Colonic mucosa (tissue), 4 donors: ENCODE results near the gene ITPR2. TPM values are rescaled to one million over a fixed set of nuclear protein-coding genes. Genes with fewer than 3 reads are reported as not detected.
"Not testable (repeated sequence)": the region's sequence is repeated elsewhere in the genome, so short reads cannot be mapped to it uniquely, and the experiment has no call there.

Experiments
- DNase-seq: peaks from one replicate; pipeline ENCODE4 v3.0.0-alpha.2; 2020
- H3K27ac ChIP-seq: fragments of 200-600 bp; one replicate; pipeline ENCODE4 v1.8.0; 2021
- H3K27me3 ChIP-seq: fragments of 200-600 bp; one replicate; pipeline ENCODE4 v1.8.0; 2021
- H3K36me3 ChIP-seq: fragments of 200-600 bp; one replicate; pipeline ENCODE4 v1.8.0; 2021
- H3K4me1 ChIP-seq: fragments of 200-600 bp; one replicate; pipeline ENCODE4 v1.8.0; 2021; ENCODE audit warnings: mild to moderate bottlenecking
- H3K4me3 ChIP-seq: fragments of 200-600 bp; one replicate; pipeline ENCODE4 v1.8.0; 2021
- H3K9ac ChIP-seq, 2 donors: one replicate each; pipeline ENCODE4 v1.7.0; 2013; ENCODE audit warnings: control low read depth in 2 of 2, low read depth in 2 of 2, low read length in 2 of 2
- H3K9me3 ChIP-seq: fragments of 200-600 bp; one replicate; pipeline ENCODE4 v1.8.0; 2021
- intact Hi-C: fragments of 100-400 bp; cut with DNase I; formaldehyde crosslinking; loops from one replicate; pipeline ENCODE4 v1.14.1; 2022
- total RNA-seq, 2 donors: library from RNA; stranded (reverse); fragmentation: NEBNext Ultra II Directional in 1 of 2; extraction: Animal tissue kit (Norgen Biotek cat#: 25700) in 1 of 2; gene quantifications; one replicate each; pipeline ENCODE4 v1.2.1, GENCODE V29; 2021
- TF ChIP-seq, protein P1 (sequence below): fragments of 200-600 bp; IDR thresholded peaks from one replicate; pipeline ENCODE4 v1.8.0; 2022; ENCODE audit warnings: antibody characterized with exemption, mild to moderate bottlenecking
- donor health status: healthy.
- donor health status: DM: no; HTN: no; CAD: no.
- donor health status: DM: no; HTN: no; CAD: no.

Gene ITPR2
- total RNA-seq, 2 donors from 2014 or later, result 15.9 to 39.3 TPM

DNA sequence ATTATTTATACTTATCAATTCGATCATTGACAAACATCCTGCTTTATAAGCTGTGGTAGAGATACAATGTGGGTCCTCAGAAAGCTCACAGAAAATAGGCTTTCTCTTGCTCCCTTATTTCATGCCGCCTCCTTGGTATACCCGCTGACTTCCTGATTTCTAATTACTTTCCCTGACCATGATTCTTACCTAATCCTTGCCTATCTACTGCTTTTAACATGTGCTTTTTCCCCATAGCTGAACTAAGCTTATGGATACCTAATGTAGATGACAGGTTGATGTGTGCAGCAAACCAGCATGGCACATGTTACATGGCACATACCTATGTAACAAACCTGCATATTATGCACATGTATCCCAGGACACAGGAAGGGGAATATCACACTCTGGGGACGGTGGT is 65.1 kb downstream of the ITPR2 start:
- no peaks in the 10 kb centered on the region for H3K4me1 ChIP-seq
- H3K9me3 ChIP-seq, result no peaks in the 10 kb centered on the region
- H3K9ac ChIP-seq, result no peak overlapping the region
- TF ChIP-seq, protein P1, sequence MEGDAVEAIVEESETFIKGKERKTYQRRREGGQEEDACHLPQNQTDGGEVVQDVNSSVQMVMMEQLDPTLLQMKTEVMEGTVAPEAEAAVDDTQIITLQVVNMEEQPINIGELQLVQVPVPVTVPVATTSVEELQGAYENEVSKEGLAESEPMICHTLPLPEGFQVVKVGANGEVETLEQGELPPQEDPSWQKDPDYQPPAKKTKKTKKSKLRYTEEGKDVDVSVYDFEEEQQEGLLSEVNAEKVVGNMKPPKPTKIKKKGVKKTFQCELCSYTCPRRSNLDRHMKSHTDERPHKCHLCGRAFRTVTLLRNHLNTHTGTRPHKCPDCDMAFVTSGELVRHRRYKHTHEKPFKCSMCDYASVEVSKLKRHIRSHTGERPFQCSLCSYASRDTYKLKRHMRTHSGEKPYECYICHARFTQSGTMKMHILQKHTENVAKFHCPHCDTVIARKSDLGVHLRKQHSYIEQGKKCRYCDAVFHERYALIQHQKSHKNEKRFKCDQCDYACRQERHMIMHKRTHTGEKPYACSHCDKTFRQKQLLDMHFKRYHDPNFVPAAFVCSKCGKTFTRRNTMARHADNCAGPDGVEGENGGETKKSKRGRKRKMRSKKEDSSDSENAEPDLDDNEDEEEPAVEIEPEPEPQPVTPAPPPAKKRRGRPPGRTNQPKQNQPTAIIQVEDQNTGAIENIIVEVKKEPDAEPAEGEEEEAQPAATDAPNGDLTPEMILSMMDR, result no peak
- no peak for DNase-seq
- no peaks in the 10 kb centered on the region for H3K27me3 ChIP-seq
- intact Hi-C loops, result no loop called here
- no peaks in the 10 kb centered on the region for H3K36me3 ChIP-seq
- H3K27ac ChIP-seq, result no peak overlapping the region
- H3K4me3 ChIP-seq, result no peak overlapping the region

DNA sequence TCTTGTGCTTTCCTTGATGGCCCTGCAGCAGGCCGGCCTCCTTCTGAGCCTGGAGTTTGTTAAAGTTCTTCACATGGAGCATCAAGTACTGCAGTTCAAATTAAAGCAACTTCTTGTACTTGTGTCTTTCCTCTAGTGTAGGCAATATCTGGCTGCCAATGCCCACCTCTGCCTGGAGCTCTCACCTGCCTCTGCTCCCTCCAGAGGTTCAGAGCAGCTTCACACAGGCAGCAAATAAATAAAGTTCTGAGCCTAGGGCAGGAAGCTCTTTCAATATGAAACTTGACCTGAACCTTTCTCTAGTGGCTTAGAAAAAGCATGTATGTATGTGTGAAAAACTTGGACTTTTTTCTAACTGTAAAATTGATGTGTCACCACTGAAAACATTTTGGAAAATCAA is 65.9 kb downstream of the ITPR2 start:
- Histone ChIP-seq H3K9me3 (no peaks in the 10 kb centered on the region), H3K4me3 (no peak overlapping the region), H3K9ac (no peak overlapping the region), H3K36me3 (no peaks in the 10 kb centered on the region), H3K27ac (no peak overlapping the region), H3K4me1 (no peaks in the 10 kb centered on the region), H3K27me3 (no peaks in the 10 kb centered on the region)
- intact Hi-C loops, result no loop called here
- TF ChIP-seq, protein P1, result no peak
- no peak for DNase-seq

DNA sequence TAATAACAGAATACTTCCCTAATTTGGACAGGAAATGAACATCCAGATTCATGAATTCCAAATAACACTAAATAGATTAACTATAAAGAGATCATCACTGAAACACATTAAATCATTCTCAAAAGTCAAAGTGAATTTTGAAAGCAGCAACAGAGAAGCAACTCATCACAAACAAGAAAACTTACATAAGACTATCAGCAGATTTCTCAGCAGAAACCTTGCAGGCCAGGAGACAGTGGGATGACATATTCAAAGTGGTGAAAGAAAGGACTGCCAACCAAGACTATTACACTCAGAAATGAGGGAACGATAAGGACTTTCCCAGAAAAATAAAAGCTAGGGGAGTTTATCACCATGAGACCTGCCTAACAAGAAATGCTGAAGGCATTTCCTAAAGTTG is 70.8 kb downstream of the ITPR2 start:
- H3K4me1 ChIP-seq, result no peaks in the 10 kb centered on the region
- no peak for DNase-seq
- H3K4me3 ChIP-seq, result no peak overlapping the region
- H3K9me3 ChIP-seq, result no peaks in the 10 kb centered on the region
- intact Hi-C loops, result no loop called here
- no peak overlapping the region for H3K27ac ChIP-seq
- H3K36me3 ChIP-seq, result no peaks in the 10 kb centered on the region
- TF ChIP-seq, protein P1, result no peak
- no peak overlapping the region for H3K9ac ChIP-seq
- no peaks in the 10 kb centered on the region for H3K27me3 ChIP-seq

DNA sequence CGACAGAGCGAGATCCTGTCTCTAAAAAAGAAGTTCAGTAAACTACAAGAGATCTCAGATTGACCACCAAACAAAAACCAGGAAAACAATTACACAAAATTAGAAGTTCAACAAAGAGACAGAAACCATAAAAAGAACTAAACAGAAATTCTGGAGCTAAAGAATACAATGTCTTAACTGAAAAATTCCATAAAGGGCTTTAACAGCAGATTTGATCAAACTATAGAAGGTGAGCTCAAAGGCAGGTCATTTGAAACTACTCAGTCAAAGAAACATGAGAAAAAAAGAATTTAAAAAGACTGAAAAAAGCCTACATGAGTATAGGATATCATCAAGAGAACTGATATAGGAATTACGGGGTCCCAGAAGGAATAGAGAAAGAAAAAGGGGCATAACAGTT is 71.2 kb downstream of the ITPR2 start:
- no peak overlapping the region for H3K27ac ChIP-seq
- intact Hi-C loops, result no loop called here
- no peak overlapping the region for H3K4me3 ChIP-seq
- no peaks in the 10 kb centered on the region for H3K36me3 ChIP-seq
- H3K27me3 ChIP-seq, result no peaks in the 10 kb centered on the region
- TF ChIP-seq, protein P1, result no peak
- H3K9me3 ChIP-seq, result no peaks in the 10 kb centered on the region
- no peaks in the 10 kb centered on the region for H3K4me1 ChIP-seq
- no peak for DNase-seq
- H3K9ac ChIP-seq, result no peak overlapping the region

DNA sequence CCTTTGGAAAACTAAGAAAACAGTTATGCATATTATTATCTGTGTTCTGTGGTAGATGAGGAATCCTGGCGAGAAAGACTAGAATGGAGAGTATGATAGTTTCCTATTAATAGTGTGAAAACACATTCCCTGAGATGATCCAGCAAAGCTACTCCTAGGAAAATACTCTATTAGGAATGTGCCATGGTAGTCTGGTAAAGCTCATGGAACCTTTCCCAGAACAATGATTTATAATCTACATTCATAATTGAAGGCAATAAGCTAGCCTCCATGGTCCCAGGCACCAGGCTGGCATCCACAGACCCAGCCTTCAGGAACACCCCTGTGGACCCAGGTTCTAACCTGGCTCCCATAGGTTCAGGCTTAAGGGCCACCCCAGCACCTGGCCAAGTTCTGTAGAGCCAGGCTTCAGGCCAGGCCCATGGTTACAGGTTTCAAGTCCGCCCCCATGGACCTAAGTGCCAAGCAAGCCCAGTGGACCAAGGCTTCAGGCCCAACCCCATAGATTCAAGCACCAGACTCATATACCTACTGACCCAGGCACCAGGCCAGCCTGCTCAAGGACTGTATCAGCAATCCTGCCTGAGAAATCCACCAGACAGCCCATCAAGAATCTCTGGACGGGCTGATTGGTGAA is 72.2 kb downstream of the ITPR2 start:
- intact Hi-C loops, result no loop called here
- Histone ChIP-seq H3K36me3 (no peaks in the 10 kb centered on the region), H3K9me3 (no peaks in the 10 kb centered on the region), H3K9ac (no peak overlapping the region), H3K27me3 (no peaks in the 10 kb centered on the region), H3K4me3 (no peak overlapping the region), H3K4me1 (no peaks in the 10 kb centered on the region), H3K27ac (no peak overlapping the region)
- no peak for DNase-seq
- TF ChIP-seq, protein P1, result no peak

DNA sequence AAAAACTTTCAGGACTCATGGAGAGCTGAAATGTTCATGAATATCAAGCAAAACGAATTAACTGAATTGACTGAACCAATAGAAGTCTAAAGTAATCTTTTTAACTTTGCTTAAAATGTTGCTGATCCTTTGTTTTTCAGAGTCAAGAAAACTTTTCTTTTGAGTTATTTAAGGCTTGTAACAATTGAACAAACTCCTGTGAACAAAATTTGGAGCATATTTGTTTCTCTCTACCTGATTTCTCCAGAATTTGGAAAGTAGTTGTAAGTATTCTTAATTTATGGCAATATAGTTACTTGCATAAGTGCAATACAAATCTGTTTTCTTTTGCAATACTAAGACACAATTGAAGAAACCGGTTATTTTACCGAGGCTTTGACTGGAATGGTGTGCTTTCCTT is 77.6 kb downstream of the ITPR2 start:
- H3K4me1 ChIP-seq, DNase-seq, H3K36me3 ChIP-seq, H3K27me3 ChIP-seq, H3K4me3 ChIP-seq, intact Hi-C loops, H3K27ac ChIP-seq, H3K9me3 ChIP-seq, H3K9ac ChIP-seq: not testable (repeated sequence)
